Mesendoderm (in vitro differentiated cells): ENCODE data around the gene MRPL50.
"Not testable (repeated sequence)": the region's sequence is repeated elsewhere in the genome, so short reads cannot be mapped to it uniquely, and the experiment has no call there.

Experiments used
- DNase-seq: peaks from one replicate; pipeline ENCODE4 v3.0.0; 2013
- H2AK5ac ChIP-seq: 2 replicates; pipeline ENCODE4 v1.6.1; 2013; ENCODE audit warnings: low read length, inconsistent platforms
- H2BK120ac ChIP-seq: 2 replicates; pipeline ENCODE4 v1.6.1; 2013; ENCODE audit warnings: low read depth, mild to moderate bottlenecking, low read length, moderate library complexity, mixed read lengths
- H2BK15ac ChIP-seq: replicated peaks from 2 replicates; pipeline ENCODE4 v1.6.1; 2013; ENCODE audit warnings: low read depth, mild to moderate bottlenecking, moderate library complexity
- H2BK5ac ChIP-seq: 2 replicates; pipeline ENCODE4 v1.6.1; 2013; ENCODE audit warnings: low read length, inconsistent platforms
- H3K18ac ChIP-seq: 2 replicates; pipeline ENCODE4 v1.6.1; 2013; ENCODE audit warnings: mild to moderate bottlenecking, low read length, mixed read lengths
- H3K23ac ChIP-seq: one replicate; pipeline ENCODE4 v1.6.1; 2013; ENCODE audit warnings: low read length
- H3K27ac ChIP-seq: 2 replicates; pipeline ENCODE4 v1.5.1; 2013; ENCODE audit warnings: low read depth, mild to moderate bottlenecking, inconsistent platforms, low read length, moderate library complexity
- H3K27me3 ChIP-seq: 2 replicates; pipeline ENCODE4 v1.6.1; 2013; ENCODE audit warnings: low read length, control low read depth, mild to moderate bottlenecking, inconsistent platforms; ENCODE audit not compliant: insufficient read depth, poor library complexity
- H3K36me3 ChIP-seq: 2 replicates; pipeline ENCODE4 v1.6.1; 2013; ENCODE audit warnings: low read length, inconsistent platforms; ENCODE audit not compliant: control insufficient read depth, insufficient read depth
- H3K4ac ChIP-seq: one replicate; pipeline ENCODE4 v1.6.1; 2013; ENCODE audit warnings: low read depth, mild to moderate bottlenecking, low read length, moderate library complexity
- H3K4me1 ChIP-seq: 2 replicates; pipeline ENCODE4 v1.6.1; 2013; ENCODE audit warnings: low read depth, low read length, inconsistent platforms; ENCODE audit not compliant: control insufficient read depth
- H3K4me2 ChIP-seq: 2 replicates; pipeline ENCODE4 v1.6.1; 2013; ENCODE audit warnings: low read length
- H3K4me3 ChIP-seq: 2 replicates; pipeline ENCODE4 v1.5.1; 2013; ENCODE audit warnings: mild to moderate bottlenecking, low read length
- H3K56ac ChIP-seq: one replicate; pipeline ENCODE4 v1.6.1; 2013; ENCODE audit warnings: low read length
- H3K79me1 ChIP-seq: 2 replicates; pipeline ENCODE4 v1.6.1; 2013; ENCODE audit warnings: low read length, inconsistent platforms
- H3K79me2 ChIP-seq: 2 replicates; pipeline ENCODE4 v1.6.1; 2013; ENCODE audit warnings: mild to moderate bottlenecking, low read length; ENCODE audit not compliant: control insufficient read depth, insufficient read depth
- H3K9ac ChIP-seq: 2 replicates; pipeline ENCODE4 v1.6.1; 2013; ENCODE audit warnings: low read length, inconsistent platforms
- H4K5ac ChIP-seq: one replicate; pipeline ENCODE4 v1.6.1; 2013; ENCODE audit warnings: low read length
- H4K8ac ChIP-seq: one replicate; pipeline ENCODE4 v1.6.1; 2013; ENCODE audit warnings: low read depth, mild to moderate bottlenecking, control low read depth, low read length, moderate library complexity
- WGBS: extraction: QIAGEN DNeasy Blood & Tissue Kit; methylation state at CpG from one replicate; pipeline ENCODE4 v1.1.7; 2013; ENCODE audit warnings: low lambda C conversion rate, missing lambda C conversion rate; ENCODE audit not compliant: insufficient coverage; ENCODE audit errors: extremely low coverage; 5-methylcytosine and 5-hydroxymethylcytosine counted together

Gene MRPL50

GRCh38 chr9:101387871-101388506 is 10.4 kb downstream of the MRPL50 start:
- Histone ChIP-seq H3K4me2 (no peak overlapping the region), H3K79me2 (peaks cover 13% of the 10 kb centered on the region), H4K5ac (no peak overlapping the region), H2AK5ac (no peak overlapping the region), H2BK15ac (no peak overlapping the region), H3K27ac (no peak overlapping the region), H3K4ac (no peak overlapping the region), H3K23ac (no peak overlapping the region), H3K56ac (no peak overlapping the region), H3K9ac (no peak overlapping the region), H2BK5ac (no peak overlapping the region), H3K18ac (no peak overlapping the region), H3K4me3 (no peak overlapping the region), H3K36me3 (no peaks in the 10 kb centered on the region), H3K79me1 (peaks cover 5% of the 10 kb centered on the region), H4K8ac (no peak overlapping the region), H3K4me1 (no peaks in the 10 kb centered on the region), H2BK120ac (no peak overlapping the region), H3K27me3 (no peaks in the 10 kb centered on the region)
- DNase-seq = peak; percentile 70
- WGBS = no CpG with 5 or more reads among the region's 6 CpGs

GRCh38 chr9:101384873-101385536 is 13.4 kb downstream of the MRPL50 start, which contains the start of gene BAAT:
Gene BAAT (minus strand): TSS chr9:101385006. CDS start chr9:101371404, 13,602 bp downstream.
- H3K4me3 ChIP-seq, DNase-seq: not testable (repeated sequence)
- WGBS = no CpG with 5 or more reads among the region's 11 CpGs

GRCh38 chr9:101383361-101383760 is 15.1 kb downstream of the MRPL50 start:
- Histone ChIP-seq H2BK15ac (no peak overlapping the region), H3K9ac (no peak overlapping the region), H4K8ac (no peak overlapping the region), H3K79me1 (no peaks in the 10 kb centered on the region), H3K4me3 (no peak overlapping the region), H2AK5ac (no peak overlapping the region), H3K23ac (no peak overlapping the region), H2BK120ac (no peak overlapping the region), H3K4me1 (no peaks in the 10 kb centered on the region), H3K56ac (no peak overlapping the region), H3K18ac (no peak overlapping the region), H3K36me3 (no peaks in the 10 kb centered on the region), H3K4me2 (no peak overlapping the region), H3K27me3 (no peaks in the 10 kb centered on the region), H2BK5ac (no peak overlapping the region), H3K4ac (no peak overlapping the region), H3K79me2 (no peaks in the 10 kb centered on the region), H3K27ac (no peak overlapping the region), H4K5ac (no peak overlapping the region)
- no peak for DNase-seq
- no CpG with 5 or more reads among the region's 2 CpGs for WGBS

More at GRCh38 chr9:101384873-101385536, 13.4 kb downstream of the MRPL50 start, which contains the start of gene BAAT:
- H2BK120ac ChIP-seq, H4K5ac ChIP-seq, H3K9ac ChIP-seq, H3K18ac ChIP-seq, H3K36me3 ChIP-seq, H2AK5ac ChIP-seq, H2BK15ac ChIP-seq, H3K56ac ChIP-seq, H3K23ac ChIP-seq, H3K79me1 ChIP-seq, H4K8ac ChIP-seq, H3K4ac ChIP-seq, H3K27me3 ChIP-seq, H3K4me1 ChIP-seq, H2BK5ac ChIP-seq, H3K79me2 ChIP-seq, H3K27ac ChIP-seq, H3K4me2 ChIP-seq: not testable (repeated sequence)

- Histone ChIP-seq H3K56ac (no peak overlapping the region), H3K27me3 (no peaks in the 10 kb centered on the region), H3K4me1 (no peaks in the 10 kb centered on the region), H3K79me2 (no peaks in the 10 kb centered on the region), H3K4me3 (no peak overlapping the region), H2BK15ac (no peak overlapping the region), H2BK120ac (no peak overlapping the region), H3K79me1 (no peaks in the 10 kb centered on the region), H3K4me2 (no peak overlapping the region), H4K5ac (no peak overlapping the region), H3K9ac (no peak overlapping the region), H3K27ac (no peak overlapping the region), H2BK5ac (no peak overlapping the region), H3K4ac (no peak overlapping the region), H3K18ac (no peak overlapping the region), H2AK5ac (no peak overlapping the region), H3K23ac (no peak overlapping the region), H3K36me3 (no peaks in the 10 kb centered on the region), H4K8ac (no peak overlapping the region)
- no CpG with 5 or more reads among the region's 2 CpGs for WGBS
- DNase-seq = no peak
These were observed 16.5 kb downstream of the MRPL50 start for GRCh38 chr9:101381833-101382342.

GRCh38 chr9:101381118-101381517 is 17.3 kb downstream of the MRPL50 start:
- no peaks in the 10 kb centered on the region for H3K79me1 ChIP-seq
- no peak overlapping the region for H3K4ac ChIP-seq
- no peaks in the 10 kb centered on the region for H3K27me3 ChIP-seq
- no peak for DNase-seq
- H3K4me3 ChIP-seq = no peak overlapping the region
- no peak overlapping the region for H3K9ac ChIP-seq
- no peak overlapping the region for H3K18ac ChIP-seq
- no peak overlapping the region for H4K8ac ChIP-seq
- H3K4me2 ChIP-seq = no peak overlapping the region
- H3K27ac ChIP-seq = no peak overlapping the region
- no peak overlapping the region for H3K56ac ChIP-seq
- H2AK5ac ChIP-seq = no peak overlapping the region
- H2BK120ac ChIP-seq = no peak overlapping the region
- no peak overlapping the region for H3K23ac ChIP-seq
- no peaks in the 10 kb centered on the region for H3K79me2 ChIP-seq
- no CpG with 5 or more reads among the region's 3 CpGs for WGBS
- H3K4me1 ChIP-seq = no peaks in the 10 kb centered on the region
- H3K36me3 ChIP-seq = no peaks in the 10 kb centered on the region
- no peak overlapping the region for H4K5ac ChIP-seq
- no peak overlapping the region for H2BK15ac ChIP-seq
- no peak overlapping the region for H2BK5ac ChIP-seq
